H9 (cell line): ENCODE data around the gene FASTK. TPM values are rescaled to one million over a fixed set of nuclear protein-coding genes. Genes with fewer than 3 reads are reported as not detected.

Experiments used
- DNase-seq: peaks from one replicate; pipeline ENCODE4 v3.0.0-alpha.2; 2017
- H2AFZ ChIP-seq: one replicate; pipeline ENCODE4 v1.6.1; 2013; ENCODE audit warnings: mild to moderate bottlenecking, low read length, control low read depth, moderate library complexity
- H2AK5ac ChIP-seq: 2 replicates; pipeline ENCODE4 v1.6.1; 2013; ENCODE audit warnings: low read length, control low read depth, mixed read lengths; ENCODE audit not compliant: insufficient read length
- H2BK120ac ChIP-seq: one replicate; pipeline ENCODE4 v1.6.1; 2013; ENCODE audit warnings: low read depth, mild to moderate bottlenecking, low read length, control low read depth, inconsistent platforms; ENCODE audit not compliant: poor library complexity, severe bottlenecking
- H2BK12ac ChIP-seq: 2 replicates; pipeline ENCODE4 v1.6.1; 2013; ENCODE audit warnings: low read length, control low read depth, mixed read lengths, low read depth; ENCODE audit not compliant: insufficient read length
- H2BK15ac ChIP-seq: 2 replicates; pipeline ENCODE4 v1.6.1; 2013; ENCODE audit warnings: low read depth, low read length, control low read depth
- H2BK20ac ChIP-seq: one replicate; pipeline ENCODE4 v1.6.1; 2013; ENCODE audit warnings: low read depth, mild to moderate bottlenecking, low read length, control low read depth, inconsistent platforms; ENCODE audit not compliant: poor library complexity, severe bottlenecking
- H2BK5ac ChIP-seq: 2 replicates; pipeline ENCODE4 v1.6.1; 2013; ENCODE audit warnings: low read length, control low read depth, mixed read lengths; ENCODE audit not compliant: insufficient read length
- H3K14ac ChIP-seq: 2 replicates; pipeline ENCODE4 v1.6.1; 2013; ENCODE audit warnings: low read length, control low read depth; ENCODE audit not compliant: insufficient read depth
- H3K18ac ChIP-seq: 2 replicates; pipeline ENCODE4 v1.6.1; 2013; ENCODE audit warnings: low read depth, mild to moderate bottlenecking, mixed read lengths, low read length, control low read depth; ENCODE audit not compliant: insufficient read length
- H3K23ac ChIP-seq: 2 replicates; pipeline ENCODE4 v1.6.1; 2013; ENCODE audit warnings: low read length, control low read depth, mixed read lengths, low read depth; ENCODE audit not compliant: insufficient read length
- H3K23me2 ChIP-seq: 2 replicates; pipeline ENCODE4 v1.6.1; 2013; ENCODE audit warnings: low read depth, mild to moderate bottlenecking, mixed read lengths, low read length, control low read depth; ENCODE audit not compliant: insufficient read length, poor library complexity, severe bottlenecking
- H3K27ac ChIP-seq: 2 replicates; pipeline ENCODE4 v1.5.1; 2013; ENCODE audit warnings: low read length, control low read depth, mixed read lengths, low read depth; ENCODE audit not compliant: insufficient read length
- H3K27me3 ChIP-seq: 2 replicates; pipeline ENCODE4 v1.6.1; 2013; ENCODE audit warnings: low read length, control low read depth, inconsistent platforms; ENCODE audit not compliant: insufficient read depth
- H3K4ac ChIP-seq: 2 replicates; pipeline ENCODE4 v1.6.1; 2013; ENCODE audit warnings: low read depth, mild to moderate bottlenecking, control low read depth, inconsistent platforms, low read length, moderate library complexity
- H3K4me1 ChIP-seq: 2 replicates; pipeline ENCODE4 v1.6.1; 2013; ENCODE audit warnings: low read length, control low read depth, inconsistent platforms; ENCODE audit not compliant: insufficient read depth
- H3K4me2 ChIP-seq: 2 replicates; pipeline ENCODE4 v1.6.1; 2013; ENCODE audit warnings: low read length, control low read depth, mixed read lengths; ENCODE audit not compliant: insufficient read length, insufficient read depth
- H3K56ac ChIP-seq: 2 replicates; pipeline ENCODE4 v1.6.1; 2013; ENCODE audit warnings: low read depth, mild to moderate bottlenecking, mixed read lengths, low read length, control low read depth; ENCODE audit not compliant: insufficient read length
- H3K79me1 ChIP-seq: 2 replicates; pipeline ENCODE4 v1.6.1; 2013; ENCODE audit warnings: low read depth, mild to moderate bottlenecking, moderate library complexity, low read length, control low read depth, inconsistent platforms; ENCODE audit not compliant: insufficient read depth, poor library complexity, severe bottlenecking
- H3K79me2 ChIP-seq: 2 replicates; pipeline ENCODE4 v1.6.1; 2013; ENCODE audit warnings: low read length, control low read depth, inconsistent platforms; ENCODE audit not compliant: insufficient read depth
- H3K9ac ChIP-seq: 2 replicates; pipeline ENCODE4 v1.6.1; 2013; ENCODE audit warnings: low read length, control low read depth, mixed read lengths; ENCODE audit not compliant: insufficient read length; ENCODE audit errors: extremely low read depth
- H3K9me3 ChIP-seq: one replicate; pipeline ENCODE4 v1.6.1; 2013; ENCODE audit warnings: low read depth, low read length, inconsistent platforms; ENCODE audit not compliant: control insufficient read depth
- H3T11ph ChIP-seq: one replicate; pipeline ENCODE4 v1.6.1; 2013; ENCODE audit warnings: mild to moderate bottlenecking, low read length, control low read depth, inconsistent platforms
- H4K20me1 ChIP-seq: one replicate; pipeline ENCODE4 v1.6.1; 2013; ENCODE audit not compliant: control insufficient read depth, insufficient read length, insufficient read depth
- H4K5ac ChIP-seq: 2 replicates; pipeline ENCODE4 v1.6.1; 2013; ENCODE audit warnings: low read depth, mild to moderate bottlenecking, mixed read lengths, low read length, control low read depth; ENCODE audit not compliant: insufficient read length
- H4K8ac ChIP-seq: replicated peaks from 2 replicates; pipeline ENCODE4 v1.6.1; 2013; ENCODE audit warnings: low read length, control low read depth, mixed read lengths, low read depth; ENCODE audit not compliant: insufficient read length
- H4K91ac ChIP-seq: 2 replicates; pipeline ENCODE4 v1.6.1; 2013; ENCODE audit warnings: low read depth, mild to moderate bottlenecking, moderate library complexity, mixed read lengths, low read length, control low read depth; ENCODE audit not compliant: insufficient read length
- H3K27ac Mint-ChIP-seq, 3 experiments: 2 replicates in 2 of 3; 3 replicates in 1 of 3; pipeline ENCODE4 v1.8.0; 2020 to 2021; ENCODE audit warnings: mixed read lengths in 3 of 3, mild to moderate bottlenecking in 1 of 3, moderate library complexity in 1 of 3
- H3K27me3 Mint-ChIP-seq: 2 replicates; pipeline ENCODE4 v1.8.0; 2021; ENCODE audit warnings: low read depth, mild to moderate bottlenecking, moderate library complexity, mixed read lengths
- H3K36me3 Mint-ChIP-seq, 3 experiments: 2 replicates in 2 of 3; 3 replicates in 1 of 3; pipeline ENCODE4 v1.8.0; 2020 to 2021; ENCODE audit warnings: low read depth in 3 of 3, mixed read lengths in 3 of 3; ENCODE audit not compliant: insufficient read depth in 1 of 3
- H3K4me1 Mint-ChIP-seq, 2 experiments: 2 replicates each; pipeline ENCODE4 v1.8.0; 2020; ENCODE audit warnings: mixed read lengths in 2 of 2
- H3K4me3 Mint-ChIP-seq, 2 experiments: 2 replicates in 1 of 2; 3 replicates in 1 of 2; pipeline ENCODE4 v1.8.0; 2020 to 2021; ENCODE audit warnings: mild to moderate bottlenecking in 2 of 2, mixed read lengths in 2 of 2, moderate library complexity in 1 of 2
- H3K9me3 Mint-ChIP-seq, 2 experiments: 2 replicates in 1 of 2; 3 replicates in 1 of 2; pipeline ENCODE4 v1.8.0; 2020; ENCODE audit warnings: mild to moderate bottlenecking in 2 of 2, mixed read lengths in 2 of 2, moderate library complexity in 1 of 2
- CTCF ChIP-seq: fragments of 200-600 bp; sonication (generic); conservative IDR thresholded peaks from 3 replicates; pipeline ENCODE4 v1.8.0; 2021; ENCODE audit warnings: antibody characterized with exemption, mild to moderate bottlenecking
- WGBS: extraction: QIAGEN DNeasy Blood & Tissue Kit; methylation state at CpG from one replicate; pipeline ENCODE4 v1.1.7; 2013; ENCODE audit warnings: missing lambda C conversion rate, low lambda C conversion rate, mixed read lengths; ENCODE audit not compliant: insufficient read length; ENCODE audit errors: extremely low coverage; 5-methylcytosine and 5-hydroxymethylcytosine counted together
- total RNA-seq: library from RNA; stranded (reverse); gene quantifications from 2 replicates; pipeline ENCODE4 v1.2.1, GENCODE V29; 2021

The FASTK gene
- total RNA-seq, 1 experiment from 2014 or later, result 57.8 TPM

DNA sequence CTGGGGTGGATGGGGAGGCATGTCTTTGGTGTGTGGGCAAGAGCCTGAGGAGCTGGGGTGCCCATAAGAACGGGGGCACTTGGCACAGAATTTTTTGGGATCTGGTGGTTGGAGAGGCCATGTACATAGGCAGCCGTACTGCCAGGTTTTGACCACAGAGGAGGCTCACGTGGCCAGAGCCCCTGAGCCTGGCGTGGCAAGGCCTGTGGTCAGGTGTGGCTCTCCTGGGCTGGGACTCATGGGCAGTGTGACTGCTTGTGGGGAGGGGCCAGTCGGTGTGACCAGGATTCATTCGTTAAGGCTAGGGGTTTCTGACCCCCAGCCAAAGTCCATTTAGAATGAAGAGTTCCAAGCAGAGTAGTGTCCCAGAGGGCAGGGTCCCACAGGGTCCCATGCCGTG is 43.9 kb upstream of the FASTK start:
- H3K9ac ChIP-seq, result no peak overlapping the region
- no peak overlapping the region for H2AK5ac ChIP-seq
- no peak overlapping the region for H2BK15ac ChIP-seq
- TF ChIP-seq CTCF, result no peak
- Mint-ChIP-seq H3K4me3 (peak overlapping the region in 1 of 2 experiments; percentile 85; a peak in 2 of 5 replicates), H3K27ac (no peak overlapping the region), H3K27me3 (peaks cover 16% of the 10 kb centered on the region), H3K9me3 (no peaks in the 10 kb centered on the region), H3K4me1 (peaks cover 19 to 26% of the 10 kb centered on the region in 2 experiments), H3K36me3 (peaks cover 34 to 59% (median 51%) of the 10 kb centered on the region in 3 experiments)
- no peaks in the 10 kb centered on the region for H3K79me1 ChIP-seq
- no peaks in the 10 kb centered on the region for H4K20me1 ChIP-seq
- H3K27ac ChIP-seq, result no peak overlapping the region
- H3K9me3 ChIP-seq, result no peaks in the 10 kb centered on the region
- H3K23ac ChIP-seq, result no peak overlapping the region
- no peak overlapping the region for H3K14ac ChIP-seq
- no peak overlapping the region for H3K18ac ChIP-seq
- peaks cover 3% of the 10 kb centered on the region; the same call in 1 of the 2 replicates for H3K4me1 ChIP-seq
- H3K27me3 ChIP-seq, result no peaks in the 10 kb centered on the region
- H4K5ac ChIP-seq, result no peak overlapping the region
- no peak overlapping the region for H3K56ac ChIP-seq
- WGBS, result no CpG with 5 or more reads among the region's 7 CpGs
- no peak overlapping the region for H3T11ph ChIP-seq
- H2BK12ac ChIP-seq, result no peak overlapping the region
- H4K91ac ChIP-seq, result no peak overlapping the region
- H3K79me2 ChIP-seq, result no peaks in the 10 kb centered on the region
- H3K23me2 ChIP-seq, result peaks cover 10% of the 10 kb centered on the region
- no peak overlapping the region for H2BK5ac ChIP-seq
- DNase-seq, result no peak
- H3K4ac ChIP-seq, result no peak overlapping the region
- no peak overlapping the region for H2BK120ac ChIP-seq
- no peak overlapping the region for H2BK20ac ChIP-seq
- H4K8ac ChIP-seq, result no peak overlapping the region
- no peak overlapping the region for H2AFZ ChIP-seq
- H3K4me2 ChIP-seq, result no peak overlapping the region
